ENCODE results near the gene ILDR2. TPM values are rescaled to one million over a fixed set of nuclear protein-coding genes. Genes with fewer than 3 reads are reported as not detected.

ILDR2 gene
- total and polyA plus RNA-seq, 8 donors: 0.09 to 0.95 (median 0.33) TPM

GRCh38 chr1:167012570-167012969, 37.2 kb upstream of the ILDR2 start:
- no peak for TF ChIP-seq CTCF (IDR thresholded peaks at IDR 0.05)
- H3K9me3 ChIP-seq: peaks cover 0 to 3% (median 0%) of the 10 kb centered on the region in 4 donors
- FAIRE-seq: no peak
- WGBS, 2 donors: 47 to 48% methylated on average over 2 of the region's 2 CpGs
- no peaks in the 10 kb centered on the region for H3K4me1 ChIP-seq
- no peaks in the 10 kb centered on the region for H3K36me3 ChIP-seq
- H3K27me3 ChIP-seq: peaks cover 0 to 4% (median 0%) of the 10 kb centered on the region in 4 donors
- no peak for ATAC-seq
- H3K27ac ChIP-seq: no peak overlapping the region
- H3K4me3 ChIP-seq: no peak overlapping the region
- DNase-seq: no peak
- intact Hi-C loops (cut with DNase I): no loop called here

GRCh38 chr1:167011560-167012191, 36.3 kb upstream of the ILDR2 start:
- Histone ChIP-seq H3K4me3 (no peak overlapping the region), H3K27ac (no peak overlapping the region), H3K27me3 (peaks cover 0 to 4% (median 0%) of the 10 kb centered on the region in 4 donors), H3K36me3 (no peaks in the 10 kb centered on the region), H3K4me1 (no peaks in the 10 kb centered on the region), H3K9me3 (peaks cover 0 to 3% (median 0%) of the 10 kb centered on the region in 4 donors)
- ATAC-seq (no peak), FAIRE-seq (no peak), DNase-seq (no peak)
- 66 to 72% methylated on average over 1 of the region's 1 CpG for WGBS, 2 donors
- intact Hi-C loops (cut with DNase I): no loop called here
- no peak for TF ChIP-seq CTCF (IDR thresholded peaks at IDR 0.05)

- Histone ChIP-seq H3K27ac (peak overlapping the region in 2 of 4 donors; percentile 18 to 20), H3K4me3 (no peak overlapping the region), H3K4me1 (no peaks in the 10 kb centered on the region), H3K27me3 (peaks cover 0 to 4% (median 0%) of the 10 kb centered on the region in 4 donors), H3K9me3 (peaks cover 0 to 2% (median 0%) of the 10 kb centered on the region in 4 donors), H3K36me3 (no peaks in the 10 kb centered on the region)
- intact Hi-C loops (cut with DNase I): no loop called here
- 33 to 39% methylated on average over 2 of the region's 2 CpGs for WGBS, 2 donors
- FAIRE-seq: no peak
- TF ChIP-seq CTCF (IDR thresholded peaks at IDR 0.05): no peak
- ATAC-seq: no peak
- no peak for DNase-seq
These were observed 28.4 kb upstream of the ILDR2 start for GRCh38 chr1:167003711-167004110.

GRCh38 chr1:167002354-167002753, 27.0 kb upstream of the ILDR2 start:
- Histone ChIP-seq H3K4me3 (no peak overlapping the region), H3K4me1 (no peaks in the 10 kb centered on the region), H3K27ac (no peak overlapping the region), H3K36me3 (no peaks in the 10 kb centered on the region), H3K9me3 (no peaks in the 10 kb centered on the region), H3K27me3 (no peaks in the 10 kb centered on the region)
- ATAC-seq (no peak), DNase-seq (no peak), FAIRE-seq (no peak)
- intact Hi-C loops (cut with DNase I): no loop called here
- TF ChIP-seq CTCF (IDR thresholded peaks at IDR 0.05): no peak
- WGBS, 2 donors: 66 to 77% methylated on average over 2 of the region's 2 CpGs

- H3K36me3 ChIP-seq: no peaks in the 10 kb centered on the region
- no peak overlapping the region for H3K4me3 ChIP-seq
- ATAC-seq: no peak
- no peaks in the 10 kb centered on the region for H3K9me3 ChIP-seq
- WGBS, 2 donors: 83 to 89% methylated on average over 1 of the region's 1 CpG
- FAIRE-seq: no peak
- no peaks in the 10 kb centered on the region for H3K4me1 ChIP-seq
- DNase-seq: no peak
- peaks cover 0 to 2% (median under 1%) of the 10 kb centered on the region in 4 donors for H3K27me3 ChIP-seq
- TF ChIP-seq CTCF (IDR thresholded peaks at IDR 0.05): no peak
- intact Hi-C loops (cut with DNase I): no loop called here
- H3K27ac ChIP-seq: no peak overlapping the region
These were observed 25.2 kb upstream of the ILDR2 start for GRCh38 chr1:167000546-167000945.
